ENCODE measurements around the gene SH3BGR.
"Not testable (repeated sequence)": the region's sequence is repeated elsewhere in the genome, so short reads cannot be mapped to it uniquely, and the experiment has no call there.

Gene SH3BGR

GRCh38 chr21:39515684-39516472, 64.1 kb downstream of the SH3BGR start:
- DNase-seq (ENCODE audit: low read depth, low spot score): no peak

DNA sequence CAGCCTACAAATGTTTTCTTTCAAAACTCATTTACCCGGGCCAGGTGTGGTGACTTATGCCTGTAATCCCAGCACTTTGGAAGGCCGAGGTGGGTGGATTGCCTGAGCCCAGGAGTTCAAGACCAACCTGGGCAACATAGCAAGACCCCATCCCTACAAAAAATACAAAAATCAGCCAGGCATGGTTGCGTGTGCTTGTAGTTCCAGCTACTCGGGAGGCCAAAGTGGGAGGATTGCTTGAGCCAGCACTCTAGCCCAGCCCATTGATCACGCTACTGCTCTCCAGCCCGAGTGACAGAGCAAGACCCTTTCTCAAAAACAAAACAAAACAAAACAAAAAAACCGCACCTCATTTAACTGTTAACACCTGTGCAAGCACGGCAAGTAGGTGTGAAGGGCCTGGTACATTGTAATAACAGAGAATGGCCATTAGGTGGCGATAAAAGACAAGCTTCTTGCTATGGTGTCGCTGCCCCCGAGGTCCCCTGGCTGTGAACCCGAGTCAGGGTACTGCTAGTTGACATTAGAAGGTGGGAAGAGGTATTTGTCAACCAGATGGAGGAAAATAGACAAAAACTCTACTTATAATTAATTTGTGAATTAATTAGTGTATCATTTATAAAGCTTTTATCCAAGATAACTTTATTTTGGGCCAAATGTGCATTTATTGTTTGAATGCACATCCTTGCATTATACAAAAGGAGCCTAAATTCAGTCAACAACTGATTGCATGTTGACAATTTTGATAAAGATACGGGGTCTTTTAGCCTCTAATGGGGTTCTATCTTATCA, 66.5 kb downstream of the SH3BGR start:
- no peak for DNase-seq (ENCODE audit: low read depth, low spot score)

GRCh38 chr21:39518847-39519210, 67.1 kb downstream of the SH3BGR start:
- DNase-seq (ENCODE audit: low read depth, low spot score): no peak

DNA sequence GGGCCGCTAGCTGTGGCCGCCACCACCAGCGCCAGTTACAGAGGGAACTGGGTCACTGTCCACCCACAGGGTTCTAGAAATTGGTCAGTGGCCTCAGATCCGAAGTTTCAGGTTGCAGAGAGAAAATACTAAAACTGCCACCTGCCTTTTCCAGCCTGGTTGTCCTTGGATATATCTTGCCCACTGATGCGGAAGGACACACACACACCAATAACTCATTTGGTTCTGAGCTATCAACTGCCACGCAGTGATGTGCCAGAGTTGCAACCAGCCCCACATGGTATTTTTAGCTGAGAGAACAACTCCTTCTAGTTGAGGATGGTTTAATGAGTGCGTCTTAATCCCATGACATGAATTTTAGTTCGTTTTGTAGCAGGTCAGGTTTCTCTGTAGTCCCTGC, 68.1 kb downstream of the SH3BGR start:
- no peak for DNase-seq (ENCODE audit: low read depth, low spot score)

DNA sequence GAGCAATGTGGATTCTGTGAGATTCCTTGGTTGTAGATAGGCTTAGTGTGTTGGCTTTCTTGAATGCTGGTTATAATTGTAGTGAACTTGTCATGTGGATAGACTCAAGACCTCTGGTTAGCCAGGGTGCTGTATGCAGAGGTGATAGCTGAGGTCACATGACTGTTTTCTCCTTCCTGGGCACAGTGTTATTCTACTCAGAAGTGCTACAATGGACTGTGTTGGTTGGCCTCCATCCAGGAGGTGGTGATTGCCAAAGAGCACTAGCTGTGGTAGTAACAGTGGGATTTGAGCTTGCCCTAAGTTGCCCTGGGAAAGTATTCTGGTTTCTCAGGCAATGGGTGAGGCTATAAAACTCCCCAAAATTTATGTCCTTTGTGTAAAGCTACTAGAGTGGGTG, 71.6 kb downstream of the SH3BGR start:
- no peak for DNase-seq (ENCODE audit: low read depth, low spot score)

DNA sequence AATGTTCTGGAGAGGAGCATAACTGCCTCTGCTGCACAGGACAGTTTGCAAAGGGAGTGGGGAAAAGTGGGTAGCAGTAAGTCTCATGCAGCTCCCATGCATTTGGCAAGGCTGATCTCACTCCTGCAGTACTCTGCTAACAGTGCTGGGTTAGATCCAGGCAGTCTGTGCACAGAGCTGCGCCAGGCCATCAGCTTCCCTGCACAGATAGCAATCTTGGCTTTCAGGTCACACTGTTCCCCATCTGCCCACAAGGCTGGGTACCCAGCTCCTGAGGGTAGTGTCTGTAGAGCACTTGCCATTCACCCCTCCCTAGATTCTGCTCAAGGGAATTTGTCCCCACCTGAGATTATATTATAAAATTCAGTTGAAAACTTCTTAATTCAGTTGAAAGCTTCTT, 72.1 kb downstream of the SH3BGR start:
- DNase-seq (ENCODE audit: low read depth, low spot score): no peak

GRCh38 chr21:39525129-39525528, 73.4 kb downstream of the SH3BGR start:
- no peak for DNase-seq (ENCODE audit: low read depth, low spot score)

DNA sequence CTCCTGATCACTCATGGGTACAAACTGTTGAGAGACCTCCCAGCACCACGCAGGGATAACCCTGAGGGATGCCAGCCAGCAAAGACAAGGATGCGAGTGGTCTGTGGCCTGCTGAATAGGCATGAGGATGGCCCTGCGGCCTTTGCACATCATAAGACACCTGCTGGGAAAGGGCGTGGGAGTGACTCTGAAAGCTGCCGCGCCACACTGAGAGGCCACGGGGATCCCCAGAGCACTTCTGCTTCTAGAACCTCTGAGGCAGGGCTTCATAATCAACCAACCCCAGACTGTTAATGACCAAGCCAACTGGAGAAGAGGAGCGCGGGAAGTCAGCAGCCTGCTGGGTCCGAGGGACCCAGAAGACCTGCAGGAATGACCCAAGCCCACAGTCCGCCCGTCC, 73.8 kb downstream of the SH3BGR start:
- no peak for DNase-seq (ENCODE audit: low read depth, low spot score)

DNA sequence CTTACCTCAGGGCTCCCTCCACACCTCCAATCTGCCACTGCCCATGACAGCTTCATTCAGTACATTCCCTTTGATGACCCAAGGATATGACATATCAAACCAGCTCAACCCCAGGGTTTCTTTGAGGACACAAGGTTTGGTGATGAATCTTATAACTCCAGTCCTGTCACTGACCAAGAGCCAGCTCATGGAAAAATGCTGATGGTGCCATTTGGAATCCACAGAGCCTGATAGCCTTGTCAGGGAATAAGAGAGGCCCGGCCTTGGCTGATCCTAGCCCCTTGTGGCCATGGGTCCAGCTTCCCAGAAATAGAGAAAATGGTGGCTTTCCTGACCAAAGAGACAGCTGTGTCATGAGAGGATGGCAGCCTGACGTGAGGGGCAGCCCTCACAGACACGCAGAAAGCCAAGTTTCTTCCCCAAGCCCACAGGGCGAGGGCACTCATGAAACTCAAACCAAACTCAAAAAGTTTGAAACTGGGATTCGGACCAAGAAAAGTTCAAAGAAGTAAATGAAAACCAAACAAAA, 75.4 kb downstream of the SH3BGR start:
- DNase-seq (ENCODE audit: low read depth, low spot score): no peak

DNA sequence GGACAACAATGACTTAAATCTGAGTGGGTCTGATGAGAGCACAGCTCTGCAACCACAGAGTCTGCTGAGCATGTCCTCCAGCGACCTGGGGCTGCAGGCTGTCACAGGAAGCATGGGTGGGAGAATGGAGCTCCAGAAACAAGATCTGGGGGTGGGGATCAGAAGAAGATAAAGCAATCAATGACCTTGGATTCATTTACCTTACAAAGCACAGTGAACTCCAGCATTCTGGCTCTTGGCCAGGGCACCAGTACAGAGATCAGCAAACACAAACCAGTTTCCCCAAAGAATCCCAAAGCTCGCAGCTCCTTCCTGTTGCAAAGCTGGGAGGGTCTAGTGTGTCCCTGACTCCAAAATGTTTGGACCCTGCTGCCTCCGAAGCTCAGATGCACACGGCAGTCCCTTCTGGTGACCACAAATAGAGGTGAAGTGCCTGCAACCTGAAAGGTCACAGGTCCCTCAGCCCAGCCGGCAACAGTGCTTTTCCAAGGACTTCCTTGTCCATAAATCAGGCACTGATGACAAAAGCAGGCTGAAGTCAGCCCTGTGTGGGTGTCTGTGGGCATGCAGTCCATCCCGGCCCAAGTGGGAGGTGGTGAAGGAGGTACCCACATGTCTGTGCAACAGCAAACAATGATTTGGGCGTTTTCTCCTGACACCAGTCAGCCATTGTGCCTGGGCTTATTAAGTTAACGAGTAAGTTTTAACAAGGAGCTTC, 76.1 kb downstream of the SH3BGR start:
- no peak for DNase-seq (ENCODE audit: low read depth, low spot score)

DNA sequence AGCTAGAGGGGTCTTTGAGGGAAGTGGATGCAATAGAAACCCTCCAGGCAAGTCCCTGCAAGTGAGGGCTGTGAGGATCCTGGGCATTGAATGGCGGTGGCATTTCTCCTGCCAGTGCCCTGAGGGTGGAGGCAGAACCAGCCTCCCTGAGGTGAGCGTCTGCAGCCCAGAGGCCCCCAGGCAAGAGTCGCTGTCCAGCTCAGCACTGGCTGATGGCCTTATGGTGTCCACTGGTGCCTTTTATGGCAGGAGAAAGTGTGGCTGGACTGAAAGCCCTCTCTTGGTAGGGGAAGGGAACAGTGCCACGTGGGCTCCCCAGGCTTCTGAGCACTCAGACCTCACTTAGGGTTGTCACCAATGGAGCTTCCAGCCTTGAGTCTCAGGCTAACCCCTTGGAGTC, 77.3 kb downstream of the SH3BGR start:
- no peak for DNase-seq (ENCODE audit: low read depth, low spot score)

DNA sequence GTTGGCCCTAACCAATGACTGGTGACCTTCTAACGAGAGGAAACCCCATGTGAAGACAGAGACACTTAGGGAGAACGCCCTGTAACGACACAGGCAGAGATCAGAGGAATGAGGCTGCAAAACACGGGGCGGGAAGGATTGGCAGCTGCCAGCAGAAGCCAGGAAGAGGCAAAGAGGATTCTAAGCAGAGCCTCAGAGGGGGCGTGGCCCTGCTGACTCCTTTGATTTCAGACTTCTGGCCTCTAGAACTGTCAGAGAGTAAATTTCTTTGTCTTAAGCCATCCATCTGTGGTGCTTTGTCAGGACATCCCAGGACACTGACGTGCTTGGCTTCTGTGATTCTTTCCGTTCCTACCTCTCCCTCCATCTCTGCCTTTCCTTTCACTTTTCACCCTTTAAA, 79.3 kb downstream of the SH3BGR start:
- no peak for DNase-seq (ENCODE audit: low read depth, low spot score)

- no peak for DNase-seq (ENCODE audit: low read depth, low spot score)
Measured at GRCh38 chr21:39531840-39532239, 80.1 kb downstream of the SH3BGR start.

DNA sequence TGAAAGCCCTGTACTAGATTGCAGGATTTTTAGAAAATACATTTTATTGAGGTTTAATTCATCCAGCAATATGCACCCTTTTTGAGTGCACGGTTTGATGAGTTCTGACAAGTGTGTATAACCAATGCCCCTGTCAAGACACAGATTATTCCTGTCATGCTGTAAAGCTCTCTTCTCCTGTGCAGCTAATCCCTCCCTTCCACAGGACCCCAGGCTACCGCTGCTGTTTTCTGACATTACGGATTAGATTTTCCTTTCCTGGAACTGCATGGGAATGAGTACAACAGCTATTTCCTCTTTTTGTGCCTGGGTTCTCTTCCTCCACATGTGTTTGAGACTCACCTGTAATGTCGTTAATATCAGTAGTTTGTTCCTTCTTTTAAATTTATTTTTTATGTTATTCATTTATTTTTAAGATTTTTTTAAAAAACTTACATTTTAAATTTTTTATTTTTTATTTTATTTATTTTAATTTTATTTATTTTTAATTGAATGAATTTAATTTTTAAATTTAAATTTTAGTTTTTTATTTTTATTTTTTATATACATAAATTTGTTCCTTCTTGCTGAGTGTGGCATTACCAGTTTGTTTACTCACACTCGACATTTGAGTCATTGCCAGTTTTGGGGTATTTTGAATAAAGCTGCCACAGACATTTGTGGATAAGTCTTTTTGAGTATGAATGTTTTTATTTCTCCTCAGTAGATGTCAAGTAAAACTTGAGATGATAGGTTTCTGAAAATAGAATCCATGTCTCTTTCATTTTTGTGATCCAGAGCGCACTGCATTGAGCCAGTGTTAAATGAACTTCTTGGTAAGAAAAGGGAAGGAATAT, 82.0 kb downstream of the SH3BGR start:
- no peak for DNase-seq (ENCODE audit: low read depth, low spot score)

- DNase-seq (ENCODE audit: low read depth, low spot score): no peak
Measured at GRCh38 chr21:39535646-39536437, 84.1 kb downstream of the SH3BGR start.

- no peak for DNase-seq (ENCODE audit: low read depth, low spot score)
Measured at GRCh38 chr21:39536835-39537234, 85.1 kb downstream of the SH3BGR start.

DNA sequence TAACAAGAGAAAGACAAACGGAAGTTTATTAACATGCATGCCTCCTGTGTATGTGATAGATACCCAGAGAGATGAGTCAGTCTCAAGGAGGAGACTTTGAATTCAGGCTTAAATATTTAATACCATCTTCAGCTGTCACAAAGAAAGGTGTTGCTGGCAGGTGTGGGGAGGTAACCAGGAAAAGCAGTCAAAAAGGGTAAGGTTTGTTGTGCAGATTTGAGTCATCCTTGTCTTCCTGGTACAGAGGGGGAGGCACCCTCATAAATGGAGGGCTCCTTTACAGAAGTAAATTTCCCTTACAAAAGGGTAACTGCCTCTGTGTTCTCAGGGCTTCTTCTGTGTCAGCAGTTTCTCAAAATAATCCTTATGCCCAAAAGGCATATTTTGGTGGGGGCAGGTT, 85.8 kb downstream of the SH3BGR start:
- DNase-seq (ENCODE audit: low read depth, low spot score): no peak

- DNase-seq (ENCODE audit: low read depth, low spot score): no peak
Measured at GRCh38 chr21:39538453-39539042, 86.8 kb downstream of the SH3BGR start.

GRCh38 chr21:39540367-39540766, 88.6 kb downstream of the SH3BGR start:
- DNase-seq (ENCODE audit: low read depth, low spot score): not testable (repeated sequence)

DNA sequence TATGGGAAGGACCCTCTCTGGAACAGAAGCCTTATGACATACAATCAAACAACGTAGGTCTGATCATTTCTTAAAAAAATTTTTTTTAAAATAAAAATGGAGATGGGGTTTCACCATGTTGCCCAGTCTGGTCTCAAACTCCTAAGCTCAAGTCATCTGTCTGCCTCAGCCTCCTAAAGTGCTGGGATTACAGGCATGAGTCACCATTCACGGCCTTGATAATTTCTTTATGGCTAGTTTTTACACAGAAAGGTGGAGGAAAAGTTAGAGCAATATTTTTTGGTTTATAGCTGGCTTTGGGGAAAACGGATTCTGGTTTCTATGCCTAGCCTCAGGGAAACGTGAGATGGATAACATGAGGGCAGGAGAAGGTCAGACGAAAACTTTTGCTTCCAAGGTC, 91.0 kb downstream of the SH3BGR start:
- no peak for DNase-seq (ENCODE audit: low read depth, low spot score)

All from brain pericyte (primary cell).